ENCODE results near the gene ADAMTS6.

- TF ChIP-seq POLR2A (IDR thresholded peaks at IDR 0.05; ENCODE audit: low read length) (no peak), GATA1 (IDR thresholded peaks at IDR 0.05; ENCODE audit: low read depth, low read length) (no peak)
Measured at GRCh38 chr5:65462139-65462705, 19.5 kb downstream of the ADAMTS6 start.
